ENCODE data around the gene TRAPPC6A.
A peak's percentile ranks its signal among the peaks of the same experiment; 100 is the strongest.
"Not testable (repeated sequence)": the region's sequence is repeated elsewhere in the genome, so short reads cannot be mapped to it uniquely, and the experiment has no call there.

Gene TRAPPC6A

DNA sequence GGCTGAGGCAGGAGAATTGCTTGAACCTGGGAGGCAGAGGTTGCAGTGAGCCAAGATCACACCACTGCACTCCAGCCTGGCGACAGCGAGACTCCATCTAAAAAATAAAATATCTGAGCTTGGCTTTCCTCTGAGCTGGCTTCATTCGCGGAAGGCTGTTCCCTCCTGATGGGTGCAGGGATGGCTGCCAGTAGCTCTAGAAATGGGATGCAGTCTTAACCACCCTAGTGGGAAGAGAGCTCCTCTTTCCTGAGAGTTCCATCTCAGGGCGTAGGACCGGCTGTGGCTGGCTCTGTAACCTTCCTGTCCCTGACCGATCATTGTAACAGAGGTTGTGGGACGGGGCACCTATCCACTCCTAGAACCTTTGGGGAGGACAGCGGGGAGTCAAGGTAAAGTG is 52.7 kb downstream of the TRAPPC6A start:
- no peak for DNase-seq

DNA sequence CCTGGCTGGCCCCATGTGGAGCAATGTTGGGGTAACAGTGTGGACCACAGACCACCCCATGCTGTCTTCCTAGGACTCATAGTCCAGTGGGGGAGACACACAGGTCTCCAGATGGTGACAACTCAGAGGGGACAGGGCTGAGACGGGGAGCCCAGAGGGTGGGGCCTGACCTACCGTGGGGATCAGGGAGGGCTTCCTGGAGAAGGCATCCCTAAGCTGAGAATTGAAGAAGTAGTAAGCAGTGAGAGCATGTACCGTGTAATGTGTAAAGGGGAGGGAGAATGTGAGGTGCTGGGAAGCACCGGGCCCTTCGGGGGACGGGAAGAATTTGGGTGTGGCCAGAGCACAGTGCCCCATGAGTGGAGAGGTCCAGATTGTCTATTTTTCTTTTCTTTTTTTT is 54.0 kb downstream of the TRAPPC6A start:
- DNase-seq = no peak

DNA sequence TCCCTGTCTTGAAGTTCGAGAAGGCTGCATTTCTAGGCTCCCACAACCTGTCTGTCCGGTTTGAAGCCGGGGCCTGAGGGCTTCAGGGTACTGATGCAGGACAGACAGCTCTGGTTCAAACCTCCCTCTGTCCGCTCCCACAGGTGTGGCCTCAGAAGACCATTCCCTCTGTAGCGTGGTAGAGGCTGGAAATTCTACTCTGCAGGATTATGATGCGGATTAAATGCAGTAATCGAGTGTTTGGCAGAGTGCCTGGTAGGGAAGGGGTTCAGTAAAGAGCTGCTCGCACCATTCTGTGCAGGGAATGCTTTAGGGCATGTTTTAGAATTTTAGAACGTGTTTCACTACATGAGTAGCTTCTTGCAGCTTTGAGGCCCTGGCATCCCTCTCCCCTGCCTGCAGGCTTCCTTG is 54.6 kb downstream of the TRAPPC6A start:
- no peak for DNase-seq

DNA sequence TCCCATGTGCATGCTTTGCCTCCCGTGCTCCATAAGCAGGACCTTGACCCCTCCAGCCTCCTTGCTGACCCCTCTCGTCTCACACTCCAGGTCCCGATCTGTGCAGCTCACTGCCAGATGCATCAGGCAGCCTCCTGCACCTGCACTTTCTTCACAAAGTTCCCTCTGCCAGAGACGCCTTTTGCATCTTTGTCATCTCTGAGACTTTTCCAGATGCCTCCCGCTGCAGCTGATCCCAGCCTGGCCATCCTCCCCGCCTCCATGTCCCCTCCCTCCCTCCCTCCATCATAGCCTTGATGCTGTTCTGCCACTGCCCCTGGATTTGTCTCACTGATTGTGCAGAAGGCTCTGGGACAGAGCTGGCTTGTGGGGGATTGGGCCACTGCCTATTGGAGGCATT is 55.2 kb downstream of the TRAPPC6A start:
- DNase-seq = no peak

DNA sequence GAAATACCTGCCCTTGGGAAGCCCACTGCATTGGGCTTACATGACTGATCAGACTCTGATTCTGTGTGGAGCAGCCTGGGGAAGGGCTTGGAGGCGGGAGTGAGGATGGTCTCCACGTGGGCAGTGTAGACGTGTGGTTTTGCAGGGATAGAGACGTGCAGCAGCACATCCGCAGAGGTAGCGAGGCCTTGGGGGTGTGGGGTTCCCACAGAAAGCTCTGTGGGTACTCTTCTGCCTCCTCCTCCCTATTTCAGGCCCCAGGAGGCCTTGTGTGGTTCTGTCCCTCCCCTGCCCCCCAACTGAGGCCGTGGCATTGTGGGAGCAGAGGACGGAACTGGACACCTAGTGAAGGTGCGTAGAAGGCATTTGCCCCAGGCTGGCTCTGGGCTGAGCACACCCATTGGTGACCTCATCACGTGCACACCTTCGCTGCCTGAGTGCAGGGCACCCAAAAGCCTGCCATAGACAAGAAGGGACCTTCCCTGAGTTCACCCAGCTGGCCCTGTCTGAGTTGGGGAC is 56.2 kb downstream of the TRAPPC6A start:
- DNase-seq = no peak

DNA sequence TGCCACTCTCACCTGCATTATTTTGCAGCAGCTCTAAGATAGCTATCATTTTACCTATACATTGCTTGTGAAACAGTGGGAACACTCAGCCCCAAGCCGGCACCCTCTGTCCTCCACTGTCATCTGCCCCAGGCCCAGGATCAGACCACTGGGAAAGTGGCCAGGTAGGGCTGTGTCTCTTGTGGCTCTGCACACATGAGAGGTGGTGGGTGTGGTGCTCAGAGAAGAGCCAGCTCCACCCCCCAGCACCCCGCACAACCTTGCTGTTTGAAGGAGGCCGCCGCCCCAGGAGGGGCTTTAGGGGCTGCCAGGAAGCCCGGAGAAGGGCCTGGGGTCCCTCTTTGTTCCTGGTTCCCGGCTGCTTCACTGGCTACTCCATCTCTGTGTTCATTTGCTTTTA is 58.5 kb downstream of the TRAPPC6A start:
- DNase-seq = no peak

DNA sequence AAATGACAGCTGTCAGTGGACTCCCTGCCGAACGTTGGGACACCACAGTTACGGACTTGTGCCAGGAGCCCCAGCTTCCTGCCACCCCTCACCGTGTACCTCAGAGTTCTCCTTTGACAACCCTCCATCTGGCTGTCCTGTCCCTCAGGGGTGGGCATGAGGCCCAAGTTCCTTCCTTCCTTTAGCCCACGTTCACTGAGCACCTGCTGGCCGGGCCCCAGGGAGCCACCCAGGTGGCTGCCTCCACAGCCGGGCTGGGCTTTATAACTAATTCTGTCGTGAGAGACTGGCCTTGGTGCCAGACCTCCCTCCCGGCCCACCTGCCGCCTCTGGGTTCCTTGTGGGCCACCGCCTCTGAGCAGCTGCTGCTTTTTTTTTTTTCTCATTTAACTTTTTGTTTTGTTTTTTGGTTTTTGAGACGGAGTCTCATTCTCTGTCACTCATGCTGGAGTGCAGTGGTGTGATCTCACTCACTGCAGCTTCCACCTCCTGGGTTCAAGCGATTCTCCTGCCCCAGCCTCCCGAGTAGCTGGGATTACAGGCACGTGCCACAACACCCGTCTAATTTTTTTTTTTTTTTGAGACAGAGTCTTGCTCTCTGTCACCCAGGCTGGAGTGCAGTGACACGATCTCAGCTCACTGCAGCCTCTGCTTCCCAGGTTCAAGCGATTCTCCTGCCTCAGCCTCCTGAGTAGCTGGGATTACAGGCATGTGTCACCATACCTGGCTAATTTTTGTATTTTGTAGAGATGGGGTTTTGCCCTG is 59.3 kb downstream of the TRAPPC6A start:
- DNase-seq = not testable (repeated sequence)

DNA sequence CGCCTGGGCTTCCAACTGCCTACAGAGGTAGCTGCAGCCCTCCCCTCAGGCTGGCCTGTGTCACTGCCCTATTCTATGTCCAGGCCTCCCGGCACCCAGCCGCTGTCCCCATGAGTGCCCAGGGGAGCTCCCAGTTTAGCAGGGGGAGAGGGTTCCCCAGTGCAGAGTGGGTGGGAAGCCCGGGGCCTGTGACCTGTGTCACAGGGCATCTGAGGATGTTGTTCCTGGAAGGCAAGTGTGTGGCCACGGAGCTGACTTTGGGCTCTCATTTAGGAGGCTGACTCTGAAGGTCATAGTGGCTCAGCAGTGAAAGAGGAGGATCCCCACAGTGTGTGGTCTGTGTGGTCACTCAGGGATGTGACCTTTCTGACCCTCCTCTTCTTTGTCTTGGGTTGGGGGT is 59.9 kb downstream of the TRAPPC6A start:
- DNase-seq = no peak

DNA sequence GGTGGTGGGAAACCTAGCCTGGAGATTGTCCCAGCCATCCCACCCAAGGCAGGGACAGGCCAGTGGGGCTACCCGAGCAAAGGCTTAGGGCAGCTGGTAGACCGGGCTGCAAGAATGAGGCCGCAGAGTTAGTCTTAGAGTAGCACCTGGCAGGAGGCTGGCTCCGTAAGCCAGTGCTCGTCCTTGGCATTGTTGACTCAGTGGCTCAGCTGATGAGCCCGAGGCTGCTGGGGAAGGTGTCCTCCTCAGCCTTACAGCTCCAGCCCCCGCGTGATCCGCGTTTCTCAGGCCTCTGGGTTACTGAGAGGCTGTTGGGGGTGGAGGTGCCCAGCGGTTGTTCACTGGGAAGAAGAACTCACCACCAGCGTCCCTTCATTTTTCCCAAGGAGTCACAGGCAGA is 60.4 kb downstream of the TRAPPC6A start:
- DNase-seq = no peak

DNA sequence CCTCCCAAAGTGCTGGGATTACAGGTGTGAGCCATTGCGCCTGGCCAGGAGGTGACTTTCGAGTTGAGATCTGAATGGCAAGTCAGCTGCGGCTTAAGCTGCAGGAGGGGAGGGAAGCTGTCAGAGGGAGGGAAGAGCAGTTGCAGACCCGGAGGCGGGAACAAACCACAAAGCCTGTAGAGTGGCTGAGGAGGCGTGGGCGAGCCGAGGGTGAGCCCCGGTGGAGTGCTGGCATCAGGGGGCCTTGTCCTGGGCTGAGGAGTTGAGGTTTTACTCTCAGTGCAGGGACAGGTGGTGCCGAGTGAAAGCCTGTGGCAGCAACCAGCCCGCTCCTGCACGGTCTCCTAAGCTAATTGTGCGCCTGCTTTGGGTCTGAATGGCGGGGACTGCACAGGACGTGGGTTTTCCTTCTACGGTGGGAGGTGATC is 60.9 kb downstream of the TRAPPC6A start:
- peak; percentile 27 for DNase-seq

DNA sequence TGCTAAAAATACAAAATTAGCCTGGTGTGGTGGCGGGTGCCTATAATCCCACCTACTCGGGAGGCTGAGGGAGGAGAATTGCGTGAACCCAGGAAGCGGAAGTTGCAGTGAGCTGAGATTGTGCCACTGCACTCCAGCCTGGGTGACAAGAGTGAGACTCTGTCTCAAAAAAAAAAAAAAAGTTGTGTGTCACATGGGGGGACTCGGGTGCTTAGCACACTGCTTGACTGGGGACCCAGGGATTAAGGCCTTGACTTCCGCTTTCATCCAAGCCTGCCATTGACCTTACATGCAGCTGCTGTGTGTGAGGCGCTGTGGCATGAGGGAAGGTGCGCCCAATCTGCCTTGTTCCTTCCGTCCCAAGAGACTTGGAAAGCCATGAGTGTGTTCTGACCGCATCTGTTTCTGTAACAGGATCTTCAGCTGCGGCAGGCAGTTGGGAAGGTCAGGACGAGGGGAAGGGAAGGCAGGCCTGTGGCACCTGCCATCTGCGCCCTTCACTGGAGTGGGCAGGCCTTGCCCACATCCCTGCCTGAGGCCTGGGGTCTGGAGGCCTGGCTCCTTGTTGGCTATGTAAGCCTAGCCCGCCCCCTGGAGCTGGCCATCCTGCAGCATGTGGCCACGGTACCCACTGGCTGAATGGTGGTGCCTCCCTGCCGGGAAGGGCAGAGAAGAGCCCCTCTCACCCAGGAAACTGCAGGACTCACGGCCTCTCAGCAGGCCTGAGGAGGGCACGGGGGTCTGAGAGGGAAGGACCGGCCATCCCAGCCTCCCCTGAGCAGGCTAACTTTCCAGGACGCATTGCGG is 62.0 kb downstream of the TRAPPC6A start:
- DNase-seq = no peak

DNA sequence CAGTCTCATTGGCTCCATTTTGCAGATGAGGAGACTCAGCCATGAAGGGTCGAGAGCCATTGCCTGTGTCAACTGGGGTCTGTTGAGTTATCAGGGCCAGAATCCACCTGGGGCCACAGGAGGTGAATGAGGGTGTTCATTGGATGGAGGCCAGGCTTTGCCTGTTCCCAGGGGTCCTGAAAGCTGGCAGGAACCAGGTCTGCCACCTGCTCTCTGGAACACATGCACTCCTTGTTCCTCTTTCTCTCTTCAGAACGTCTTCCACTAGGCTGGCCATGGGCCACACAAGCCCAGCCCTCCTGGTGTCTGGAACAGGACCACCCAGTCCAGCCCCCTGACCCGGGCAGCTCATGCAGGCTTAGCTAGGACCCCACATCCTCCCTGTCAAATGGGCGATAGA is 63.9 kb downstream of the TRAPPC6A start:
- DNase-seq = no peak

DNA sequence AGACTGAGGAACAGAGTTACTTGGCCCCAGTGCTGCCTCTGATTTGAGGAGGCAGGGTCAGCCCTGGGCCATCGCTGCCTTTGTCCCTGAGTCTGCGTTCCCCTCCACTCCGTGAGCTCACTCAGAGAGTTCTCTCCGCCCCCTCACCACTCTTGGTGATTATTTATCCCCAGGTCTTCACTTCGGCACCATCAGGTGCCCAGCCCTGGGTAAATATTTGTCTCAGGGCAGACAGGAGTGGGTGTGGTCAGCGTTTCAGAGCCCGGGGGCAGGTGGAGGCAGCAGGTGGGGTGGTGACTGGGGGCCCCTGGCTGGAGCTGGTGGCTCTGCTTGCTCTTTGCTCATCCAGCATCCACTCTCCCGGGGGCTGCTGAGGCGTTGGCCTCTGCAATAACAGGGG is 64.4 kb downstream of the TRAPPC6A start:
- no peak for DNase-seq

All from CD4-positive, alpha-beta T cell treated with Interleukin-12 subunit alpha and Interleukin-12 subunit beta, for 1 hour (primary cell).